ENCODE results near the gene ADAM12.

Gene ADAM12

DNA sequence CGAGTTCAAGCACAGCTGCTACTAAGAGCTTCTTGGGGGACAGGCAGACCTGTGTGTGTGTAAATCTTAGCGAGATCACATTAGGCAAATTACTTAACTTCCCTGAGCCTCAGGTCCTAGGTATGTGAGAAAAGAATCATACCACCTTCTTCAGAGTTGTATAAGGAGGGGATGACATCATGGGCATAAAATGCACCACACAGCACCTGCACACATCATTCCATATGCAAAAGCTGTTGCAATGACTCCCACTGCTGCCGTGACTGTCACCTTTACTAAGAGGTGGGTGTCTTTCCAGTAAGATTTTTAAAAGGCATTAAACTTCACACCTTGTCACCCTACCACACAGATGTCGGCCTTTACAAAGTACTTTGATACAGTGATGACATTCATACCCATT lies 345.9 kb downstream of the ADAM12 start:
- no peak for DNase-seq

DNA sequence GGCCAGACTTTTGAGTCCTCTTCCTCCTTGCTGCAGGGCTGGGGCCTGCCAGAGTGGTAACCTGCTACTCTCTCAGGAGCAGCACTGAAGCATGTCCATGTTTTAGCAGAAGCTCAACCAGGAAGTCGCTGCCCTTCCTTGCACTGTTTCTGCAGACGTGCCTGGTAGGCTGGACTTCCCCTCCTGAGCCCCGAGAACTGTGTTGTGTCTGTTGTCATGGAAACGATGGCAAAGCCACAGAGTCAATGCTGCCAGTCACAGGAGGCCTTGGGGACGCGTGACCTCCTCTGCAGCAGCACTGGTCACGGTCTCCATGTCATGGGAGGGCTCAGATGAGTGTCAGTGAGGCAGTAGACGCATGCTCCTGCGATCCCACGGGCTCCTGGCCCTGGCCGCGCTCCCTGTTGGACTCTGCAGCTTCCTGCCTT lies 346.5 kb downstream of the ADAM12 start:
- no peak for DNase-seq

DNA sequence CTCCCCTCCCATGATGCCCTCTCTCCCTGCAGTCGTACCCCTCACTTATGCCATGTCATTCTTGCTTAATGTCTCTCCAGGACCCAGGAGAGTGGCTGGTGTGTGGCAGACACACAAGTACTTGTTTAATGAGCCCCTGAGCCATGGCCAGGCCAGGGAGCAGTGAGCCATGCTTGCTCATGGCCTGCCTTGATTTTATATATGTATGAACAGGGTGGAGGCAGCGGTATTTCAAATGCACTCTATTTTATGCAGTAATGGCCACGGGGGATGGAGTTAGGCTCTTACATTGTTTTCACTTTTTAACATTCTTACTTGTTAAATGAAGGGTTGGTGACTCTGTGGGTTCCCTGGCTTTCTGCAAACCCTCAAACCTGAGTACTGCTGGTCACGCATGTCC lies 347.2 kb downstream of the ADAM12 start:
- no peak for DNase-seq

DNA sequence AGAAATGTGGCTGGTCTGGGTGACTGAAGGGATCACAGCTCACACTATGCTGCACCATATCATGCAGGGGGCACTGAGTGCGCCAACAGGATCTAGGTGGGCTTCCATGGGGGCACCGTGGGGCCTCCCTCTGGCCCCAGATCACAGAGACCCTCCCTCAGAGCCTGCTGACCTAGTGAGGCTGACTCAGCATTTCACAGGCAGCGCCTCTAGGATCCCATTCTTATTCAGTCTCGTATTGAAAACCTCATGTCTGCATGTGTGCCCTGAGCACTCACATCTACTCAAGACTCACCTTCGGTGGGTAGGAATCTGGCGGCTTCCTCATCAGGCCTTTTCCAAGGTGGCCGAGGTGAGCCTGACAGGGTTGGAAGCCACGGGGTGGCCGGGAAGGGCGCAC lies 350.3 kb downstream of the ADAM12 start:
- no peak for DNase-seq

DNA sequence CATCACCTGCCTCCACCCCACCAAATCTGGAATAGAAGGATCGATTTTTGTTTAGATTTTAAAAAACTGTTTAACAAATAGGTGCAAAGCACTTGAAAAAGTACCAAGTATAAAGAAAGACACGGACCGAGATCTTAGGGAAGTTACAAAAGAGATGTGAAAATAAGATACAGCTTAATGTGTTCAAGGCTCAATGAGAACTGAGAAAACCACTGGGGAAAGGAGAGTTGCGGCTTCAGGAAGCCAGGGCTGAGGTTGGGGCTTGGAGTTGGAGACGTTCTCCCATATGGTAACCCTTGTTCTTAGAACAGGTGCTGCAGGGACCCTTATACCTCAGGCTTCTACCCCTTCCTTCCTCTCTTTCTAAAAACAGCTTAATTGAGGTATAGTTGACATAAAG lies 351.8 kb downstream of the ADAM12 start:
- no peak for DNase-seq

DNA sequence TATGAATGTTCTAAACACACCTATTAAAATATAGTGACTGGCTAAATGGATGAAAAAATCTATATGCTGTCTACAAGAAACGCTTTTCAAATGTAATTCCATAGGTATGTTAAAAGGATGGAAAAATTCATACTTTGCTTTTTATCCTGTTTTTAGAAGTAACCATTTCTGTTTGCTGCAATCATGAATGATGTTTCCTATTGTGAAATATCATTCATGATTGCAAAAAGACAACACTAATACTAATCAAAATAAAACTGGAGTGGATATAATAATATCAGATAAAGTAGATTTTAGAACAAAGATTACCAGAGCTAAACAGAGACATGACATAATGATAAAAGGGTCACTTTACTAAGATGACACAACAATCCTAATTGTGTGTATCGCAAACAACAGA lies 353.7 kb downstream of the ADAM12 start:
- DNase-seq, result no peak

DNA sequence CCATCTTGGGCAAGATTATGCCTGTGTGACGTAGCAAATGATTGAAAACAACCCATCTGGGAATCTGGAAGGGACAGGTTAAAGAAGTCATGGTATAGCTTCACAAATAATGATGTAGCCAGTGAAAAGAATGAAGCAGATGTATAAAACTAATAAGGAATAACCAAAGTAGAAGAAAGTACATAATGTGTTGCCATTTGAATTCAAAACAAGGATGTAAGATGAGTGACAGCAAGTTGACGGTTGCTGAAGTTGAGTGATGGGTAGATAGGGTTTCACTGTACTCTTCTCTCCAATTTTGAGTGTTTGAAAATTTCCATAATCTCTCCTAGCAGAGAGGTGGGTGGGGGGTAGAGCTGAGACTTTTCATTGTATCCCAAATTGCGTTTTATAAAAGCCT lies 358.3 kb downstream of the ADAM12 start:
- DNase-seq, result no peak

DNA sequence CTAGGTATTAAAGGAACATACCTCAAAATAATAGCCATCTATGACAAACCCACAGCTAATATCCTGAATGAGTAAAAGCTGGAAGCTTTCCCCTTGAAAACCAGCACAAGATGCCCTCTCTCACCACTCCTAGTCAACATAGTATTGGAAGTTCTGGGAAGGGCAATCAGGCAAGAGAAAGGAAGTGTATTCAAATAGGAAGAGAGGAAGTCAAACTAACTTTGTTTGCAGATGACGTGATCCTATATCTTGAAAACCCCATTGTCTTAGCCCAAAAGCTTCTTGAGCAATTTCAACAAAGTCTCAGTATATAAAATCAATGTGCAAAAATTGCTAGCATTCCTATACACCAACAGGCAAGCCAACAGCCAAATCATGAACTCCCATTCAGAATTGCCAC lies 360.6 kb downstream of the ADAM12 start:
- DNase-seq, result no peak

DNA sequence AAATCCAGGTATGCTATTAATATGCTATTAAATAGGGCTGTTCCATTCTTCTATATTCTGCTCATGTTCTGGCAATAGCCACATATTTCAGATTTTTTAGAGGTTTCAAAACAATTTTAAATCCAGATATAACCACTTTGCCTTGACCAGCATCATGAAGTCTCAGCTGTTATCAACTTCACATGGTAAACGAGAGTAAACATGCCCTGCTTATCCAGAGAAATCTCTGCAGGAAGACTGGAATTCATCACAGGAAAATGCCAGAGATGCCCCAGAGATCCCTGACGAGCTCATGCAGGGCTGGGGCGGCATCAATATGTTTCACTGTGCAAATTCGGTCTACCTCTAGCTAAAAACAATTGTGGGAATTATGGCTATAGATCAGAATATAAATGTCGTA lies 365.4 kb downstream of the ADAM12 start:
- DNase-seq, result no peak

DNA sequence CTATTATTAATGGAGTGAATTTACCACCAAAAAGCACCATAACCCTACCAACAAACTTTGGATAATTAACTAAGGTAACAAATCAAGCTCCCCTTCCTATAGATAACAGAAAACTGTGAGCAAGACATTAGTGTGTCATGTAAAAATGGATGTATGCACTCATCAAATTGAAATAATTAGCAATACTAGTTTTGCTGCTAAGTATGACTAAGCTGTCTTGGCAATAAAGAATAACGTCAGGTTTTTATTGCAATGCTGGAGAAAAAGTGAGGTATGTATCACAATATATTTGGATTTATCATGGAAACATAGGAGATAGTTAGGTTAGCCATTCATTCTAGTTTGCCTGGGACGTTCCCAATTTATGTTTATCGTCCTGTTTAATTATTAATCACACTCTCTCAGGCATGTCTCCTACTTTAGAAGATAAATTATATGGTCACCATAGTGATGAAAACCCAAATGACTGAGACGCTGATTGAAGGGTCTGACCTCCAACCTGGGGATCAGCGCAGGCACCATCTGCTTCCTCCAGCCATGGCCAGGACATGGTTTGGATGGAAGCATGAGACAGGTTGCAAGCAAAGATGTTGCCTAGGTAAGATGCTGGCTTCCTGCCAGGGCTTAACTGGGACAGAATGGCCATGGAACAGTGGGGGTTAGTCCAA lies 366.3 kb downstream of the ADAM12 start:
- DNase-seq, result no peak

DNA sequence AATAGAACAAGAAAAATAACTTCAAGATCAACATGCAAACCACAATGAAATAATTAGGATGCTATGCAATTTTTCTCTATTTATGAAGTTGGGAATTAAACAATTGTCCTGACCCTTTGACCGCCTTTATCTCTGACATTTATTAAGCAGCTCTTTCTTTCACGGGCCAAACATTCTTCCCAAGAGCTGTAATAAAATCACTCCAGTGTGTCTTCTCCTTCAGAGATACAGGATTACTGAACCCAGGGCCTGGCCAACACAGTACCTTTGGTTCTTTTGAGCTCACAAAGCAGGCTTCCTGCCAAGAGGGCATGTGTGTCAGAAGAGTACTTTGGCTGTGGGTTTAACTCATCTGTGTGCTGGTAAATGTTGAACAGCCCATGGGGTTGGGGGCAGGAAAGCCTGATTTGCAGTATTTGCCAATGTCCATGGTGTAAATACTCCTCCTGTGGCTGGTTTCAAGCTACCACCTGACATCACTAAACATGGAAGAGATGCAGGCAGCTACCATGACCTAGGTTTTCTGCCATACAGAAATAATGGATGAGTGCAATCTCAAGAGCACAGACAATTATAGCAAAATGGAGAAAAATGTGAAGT lies 370.2 kb downstream of the ADAM12 start:
- no peak for DNase-seq

DNA sequence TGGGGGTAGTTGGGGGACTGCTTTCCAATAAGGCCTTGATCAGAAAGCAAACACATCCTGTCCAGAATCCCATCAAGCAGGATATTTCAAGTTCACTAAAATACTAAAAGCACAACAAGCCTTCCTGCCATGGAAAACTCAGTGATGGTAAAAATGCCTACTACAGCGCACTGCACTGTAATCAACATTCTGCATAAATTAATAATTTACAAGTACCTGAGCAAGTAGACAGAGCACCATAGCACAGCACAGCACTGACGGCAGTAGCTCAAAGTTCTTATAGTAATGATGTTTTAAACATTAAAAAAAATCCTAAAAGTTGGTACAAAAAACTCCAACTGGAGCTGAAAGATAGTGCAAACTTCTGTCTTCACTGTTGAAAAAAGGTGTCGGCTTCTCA lies 371.4 kb downstream of the ADAM12 start:
- DNase-seq, result no peak

DNA sequence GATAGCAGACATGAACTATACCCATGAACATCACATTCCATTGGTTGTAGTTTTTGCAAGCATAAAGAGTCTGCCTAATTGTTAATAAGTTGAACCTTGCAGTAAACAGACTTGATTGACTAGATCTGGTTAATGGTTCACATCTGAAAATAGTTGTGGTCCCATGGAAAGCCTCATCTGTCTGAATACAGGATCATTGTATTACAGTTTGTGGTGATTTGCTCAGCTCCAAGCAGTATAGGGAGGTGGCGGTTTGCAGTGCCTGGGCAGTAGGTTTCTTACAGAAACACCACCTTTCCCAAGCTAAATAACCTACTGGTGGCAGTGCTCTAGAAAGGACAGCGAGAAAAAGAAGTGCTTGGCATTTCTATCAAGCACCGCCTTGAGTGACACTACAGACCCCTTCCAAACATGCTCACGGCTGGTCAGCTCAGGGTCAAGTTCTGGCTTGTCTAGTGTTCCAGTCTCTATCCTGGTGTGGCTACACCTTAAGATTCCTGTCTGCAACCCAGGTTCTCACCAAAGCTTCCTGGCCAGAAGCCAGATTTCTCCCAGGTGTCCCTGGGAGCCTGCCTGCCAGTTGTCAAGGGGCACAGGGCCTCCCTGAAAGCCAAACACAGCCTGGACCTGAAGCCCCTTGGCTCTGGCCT lies 372.0 kb downstream of the ADAM12 start:
- DNase-seq, result no peak

DNA sequence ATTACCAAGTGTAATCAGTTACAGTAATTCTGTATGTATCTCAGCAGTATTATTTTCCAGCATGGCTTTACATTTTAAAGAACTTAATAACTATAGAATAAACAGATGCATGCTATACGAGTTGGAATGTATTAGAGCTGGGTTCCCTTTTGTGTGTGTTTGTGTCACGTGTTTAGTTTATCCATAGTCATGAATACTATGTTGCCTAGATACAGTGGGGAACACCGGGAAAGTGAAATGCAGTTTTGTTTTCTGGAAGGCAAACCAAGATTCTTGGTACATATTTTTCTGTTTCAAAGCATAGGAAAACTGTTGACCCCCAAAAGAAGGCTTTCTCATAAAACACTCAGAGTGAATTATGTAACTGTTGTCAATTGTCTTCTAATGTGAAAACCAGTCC lies 372.9 kb downstream of the ADAM12 start:
- DNase-seq, result no peak

DNA sequence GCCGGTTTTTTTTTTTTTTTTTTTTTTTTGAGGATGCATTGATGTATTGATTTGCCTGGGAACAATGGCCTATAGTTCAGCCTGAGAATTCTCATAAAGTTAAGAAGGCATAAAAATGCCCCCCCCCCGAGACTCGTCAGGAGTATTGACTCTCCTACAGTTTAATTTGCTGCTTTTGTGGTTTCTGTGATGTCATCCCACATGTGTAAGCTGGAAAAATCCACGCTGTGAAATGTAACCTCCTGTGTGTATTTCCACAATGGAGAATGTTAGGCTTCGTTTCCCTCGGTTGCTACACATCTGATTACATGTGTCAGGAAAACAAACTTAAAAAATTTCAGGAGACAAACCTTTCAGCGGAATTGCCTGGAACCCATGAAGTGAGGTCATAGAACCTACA lies 374.0 kb downstream of the ADAM12 start:
- no peak for DNase-seq

DNA sequence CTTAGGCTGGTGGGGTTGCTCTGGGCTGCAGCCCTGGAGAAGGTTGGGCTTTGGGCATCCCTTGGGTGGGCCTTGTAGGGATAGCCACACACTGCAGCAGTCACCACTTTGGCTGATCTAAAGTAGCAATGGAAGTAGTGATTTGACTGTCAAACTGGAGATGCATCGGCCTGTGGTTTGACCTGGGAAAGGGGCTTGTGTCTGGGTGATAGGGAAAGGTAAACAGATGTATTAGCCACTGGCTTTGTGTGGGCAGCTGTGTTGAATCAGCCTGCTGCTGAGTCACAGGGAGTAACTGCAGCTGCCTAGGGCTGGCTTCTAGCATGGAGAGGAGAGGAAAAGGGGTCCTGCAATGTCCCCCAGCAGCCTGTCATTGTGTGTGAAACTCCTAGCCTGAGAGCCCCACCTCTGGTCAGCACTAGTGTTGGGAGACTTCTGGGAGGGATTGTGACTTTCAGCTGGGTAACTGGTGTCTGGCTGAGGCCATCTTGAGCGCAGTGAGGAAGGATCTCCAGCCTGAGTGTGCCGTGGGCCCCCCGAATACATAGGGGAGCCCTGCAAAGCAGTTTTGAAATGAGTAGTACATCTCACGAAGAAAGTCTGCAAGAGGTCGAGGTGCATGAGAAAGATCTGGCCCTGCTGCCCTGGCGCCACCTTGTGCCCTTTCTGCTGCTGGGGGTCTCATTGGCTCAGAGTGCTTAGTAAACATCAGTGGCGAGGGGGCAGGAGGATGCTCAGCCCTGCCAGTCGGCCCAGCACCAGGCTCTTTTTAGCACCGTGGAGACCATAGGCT lies 374.6 kb downstream of the ADAM12 start:
- no peak for DNase-seq

DNA sequence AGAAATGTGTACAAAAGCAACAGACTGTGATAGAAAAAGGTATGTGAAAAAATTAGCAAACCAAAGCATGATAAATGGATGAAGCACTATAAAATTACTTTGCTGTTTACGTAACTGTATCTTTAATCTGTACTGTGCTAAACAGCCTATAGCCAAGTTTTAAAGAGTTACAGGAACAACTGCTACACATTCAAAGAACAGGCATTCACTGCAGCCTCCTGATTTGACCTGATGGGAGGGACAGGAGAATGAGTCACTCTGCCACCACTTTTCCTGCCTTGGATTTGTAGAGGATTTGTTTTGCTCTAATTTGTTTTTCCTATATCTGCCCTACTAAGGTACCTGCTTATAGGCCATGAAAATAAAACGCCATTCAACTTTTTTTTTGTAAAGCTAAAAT lies 375.8 kb downstream of the ADAM12 start:
- no peak for DNase-seq

DNA sequence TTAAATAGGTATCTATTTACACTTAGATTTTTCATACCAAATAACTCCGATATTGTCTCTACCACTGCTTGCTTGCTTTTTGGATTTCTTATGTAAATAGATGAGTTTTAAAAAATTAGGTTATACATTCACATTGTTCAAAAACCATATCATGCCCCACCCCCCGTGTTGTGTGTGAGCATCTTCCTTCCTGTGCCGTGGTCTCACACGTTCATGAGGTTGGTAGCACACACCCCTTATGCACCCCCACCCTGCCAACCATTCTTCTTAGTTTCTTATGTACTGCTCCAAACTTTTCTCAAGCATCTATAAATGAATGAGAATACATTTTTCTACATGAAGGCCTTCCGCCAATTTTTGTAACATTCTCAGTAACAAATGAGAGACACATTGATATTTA lies 376.3 kb downstream of the ADAM12 start:
- DNase-seq, result no peak

DNA sequence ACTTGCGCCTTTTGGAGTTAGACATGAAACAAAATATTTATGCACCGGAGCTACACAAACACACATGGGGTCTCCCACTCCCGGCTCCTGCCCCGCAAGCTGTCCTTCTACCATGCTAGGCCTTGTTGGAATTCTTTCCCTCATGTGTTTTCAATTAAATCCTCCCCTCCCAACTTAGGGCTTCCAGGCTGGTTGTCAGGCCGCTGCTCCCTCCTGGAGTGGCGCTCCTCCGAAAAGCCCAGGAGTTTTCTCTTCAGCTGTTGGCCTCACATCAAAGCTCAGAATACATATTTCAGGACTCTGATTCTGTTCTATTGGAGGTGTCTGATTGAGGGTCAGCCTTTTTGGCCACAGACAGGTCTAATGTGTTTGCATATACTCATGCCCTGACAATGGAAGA lies 378.6 kb downstream of the ADAM12 start:
- DNase-seq, result no peak

DNA sequence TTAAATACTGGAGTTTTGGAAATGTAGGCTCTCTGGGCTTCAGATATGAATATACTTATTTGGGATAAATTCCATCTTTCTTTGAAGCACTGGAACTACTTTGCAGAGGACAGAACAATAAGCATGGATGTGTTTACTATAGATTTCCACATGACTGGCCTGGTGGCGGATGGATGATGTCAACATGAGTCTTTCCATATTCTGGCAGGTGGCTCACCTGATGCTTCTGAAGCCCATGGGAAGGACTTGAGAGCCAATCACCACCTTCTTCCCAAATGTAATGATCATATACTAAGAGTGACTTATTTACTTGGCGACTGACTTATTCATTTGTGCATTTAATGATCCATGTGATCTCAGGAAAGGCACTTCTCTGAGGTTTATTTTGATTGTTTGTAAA lies 381.4 kb downstream of the ADAM12 start:
- DNase-seq, result no peak

DNA sequence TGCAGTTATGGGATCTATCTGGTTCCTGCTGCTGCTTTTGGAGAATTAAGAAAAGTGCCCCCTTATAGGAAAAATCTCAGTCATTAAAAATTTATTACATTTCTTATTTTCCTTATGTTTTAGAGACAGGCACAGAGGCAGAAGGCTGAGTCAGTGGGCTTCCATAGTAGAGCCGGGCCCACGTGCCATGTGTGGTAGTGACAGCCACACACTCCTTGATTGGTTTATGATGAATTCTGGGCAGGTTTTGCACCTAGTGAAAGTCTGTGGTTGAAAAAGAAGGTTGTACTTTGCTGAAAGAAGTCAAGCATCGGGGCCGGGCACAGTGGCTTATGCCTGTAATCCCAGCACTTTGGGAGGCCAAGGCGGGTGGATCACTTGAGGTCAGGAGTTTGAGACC lies 382.0 kb downstream of the ADAM12 start:
- no peak for DNase-seq

DNA sequence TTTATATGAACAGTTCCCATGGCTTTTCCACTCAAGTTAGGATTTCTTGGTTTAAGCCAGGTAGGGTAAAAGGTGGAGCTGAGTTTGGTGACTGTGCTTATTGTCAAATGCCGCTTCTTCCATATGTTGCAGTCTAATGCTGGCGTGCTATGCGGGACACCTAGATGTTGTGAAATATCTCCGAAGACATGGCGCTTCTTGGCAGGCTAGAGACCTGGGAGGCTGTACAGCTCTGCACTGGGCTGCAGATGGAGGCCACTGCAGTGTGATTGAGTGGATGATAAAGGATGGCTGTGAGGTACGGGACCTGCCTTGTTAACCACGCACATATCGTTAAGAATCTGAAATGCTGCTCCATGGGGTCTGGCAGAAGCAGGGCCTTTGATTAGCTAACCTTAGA lies 383.5 kb downstream of the ADAM12 start:
- DNase-seq, result no peak

DNA sequence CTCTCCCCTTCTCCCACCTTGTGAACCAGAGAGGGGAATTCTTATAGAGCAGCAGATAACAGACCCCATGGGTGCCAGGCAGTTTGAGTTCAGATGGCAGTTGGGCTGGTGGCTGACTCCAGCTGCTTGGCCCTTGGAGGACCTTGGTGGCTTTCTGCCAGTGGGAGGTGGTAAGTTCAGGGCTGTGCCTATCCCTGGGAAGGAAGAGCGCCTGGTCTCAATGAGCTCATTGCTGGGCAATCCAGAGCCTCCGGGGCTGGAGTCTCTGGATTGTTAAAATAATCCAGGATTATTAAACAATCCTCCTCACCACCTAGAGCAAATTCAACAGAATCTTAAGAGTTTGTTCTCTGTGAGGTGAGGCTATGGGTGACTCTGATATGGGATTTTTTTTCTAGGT lies 386.7 kb downstream of the ADAM12 start:
- no peak for DNase-seq

DNA sequence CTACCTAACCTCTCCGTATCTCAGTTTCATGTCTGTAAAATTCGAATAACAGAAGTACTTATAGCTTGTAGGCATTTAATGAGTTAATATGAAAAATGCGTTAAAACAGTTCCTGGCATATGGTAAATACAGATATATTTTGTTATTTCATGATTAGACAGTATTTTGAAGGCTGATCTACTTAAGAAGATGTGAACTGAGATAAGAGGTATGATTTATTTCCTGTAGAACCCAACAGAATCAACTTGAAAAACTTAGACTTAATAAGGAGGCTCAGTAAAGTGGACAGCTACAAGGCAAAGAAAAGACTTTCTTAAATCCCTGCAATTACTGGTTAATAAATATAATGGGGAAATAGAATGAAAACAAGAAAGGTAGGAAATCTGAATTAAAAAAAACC lies 388.6 kb downstream of the ADAM12 start:
- no peak for DNase-seq

Data from NCI-H2081 treated with DMSO at 0.1 percent for 48 hours (cell line).